A549 treated with AZD9567 at 1 μM for 4 hours (cell line): ENCODE results near the gene ZCWPW2. TPM values are rescaled to one million over a fixed set of nuclear protein-coding genes. Genes with fewer than 3 reads are reported as not detected.

Experiments used
- total RNA-seq: library from RNA; stranded (reverse); fragments of 200-300 nt; extraction: Qiagen RNA extraction; gene quantifications from 5 replicates; pipeline ENCODE4 v1.2.3, GENCODE V29; 2022; ENCODE audit not compliant: insufficient read depth

ZCWPW2 gene
- total RNA-seq = 0.10 TPM in 1 of 5 replicates, not detected in the others

DNA sequence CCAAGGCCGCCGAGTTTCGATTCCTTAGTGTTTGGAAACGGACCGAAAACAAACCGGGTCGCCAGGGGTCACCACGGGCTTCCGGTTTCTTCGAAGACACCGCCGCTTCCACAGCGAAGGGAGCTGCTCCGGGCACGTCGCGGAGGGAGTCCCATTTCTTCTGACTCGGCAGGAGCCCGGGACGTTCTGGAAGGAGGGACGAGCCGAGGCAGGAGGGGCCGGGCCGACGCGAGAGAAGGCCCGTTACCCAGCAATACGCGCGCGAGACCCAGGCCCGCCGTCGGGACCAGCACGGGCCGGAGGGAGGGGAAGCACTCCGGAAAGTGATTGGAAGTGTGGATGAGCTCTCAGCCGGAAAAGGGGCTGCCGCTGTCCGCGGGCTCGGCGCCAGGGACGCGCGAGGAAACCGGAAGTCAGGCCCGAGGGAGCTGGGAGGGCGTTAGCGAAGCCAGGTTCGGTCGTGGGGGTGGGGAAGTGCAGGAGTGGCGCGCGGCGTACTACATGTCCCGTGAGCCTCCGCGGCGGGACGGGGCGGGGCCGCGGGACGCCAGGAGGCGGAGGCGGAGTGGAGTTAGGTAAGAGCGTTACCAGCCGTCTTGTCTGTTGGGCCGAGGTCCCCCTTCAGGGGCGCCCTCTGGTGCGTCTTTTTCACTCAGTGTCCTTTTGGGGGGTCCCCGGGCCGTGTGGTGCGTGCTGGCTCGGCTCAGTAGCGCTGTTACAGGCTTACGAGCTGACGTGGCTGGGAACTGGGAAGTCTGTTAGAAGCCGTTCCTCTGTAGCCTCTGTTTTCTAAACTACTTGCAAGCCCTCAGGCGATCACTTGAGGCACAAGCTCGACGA lies at the start of gene ZCWPW2, which contains the start of gene AZI2:
Gene ZCWPW2 (plus strand): TSS at position 93 of the 840 bp plus-strand sequence. CDS start 64,348 bp downstream, outside the sequence.
Gene AZI2 (minus strand): TSS at position 196 of the 840 bp plus-strand sequence. CDS start 8,207 bp downstream, outside the sequence.

Other genes starting within 250 kb of the ZCWPW2 start
- 42.4 to 51.6 TPM (median 49.6 TPM) in 5 replicates for gene CMC1, start 107.1 kb upstream of the ZCWPW2 start, total RNA-seq
- 40.8 to 60.1 TPM (median 44.0 TPM) in 5 replicates for gene AZI2, start 103 bp downstream of the ZCWPW2 start, total RNA-seq